SHP77 treated with DMSO at 0.1 percent for 48 hours (cell line): Measurements from ENCODE around the gene SEPTIN6.

Experiments used
- DNase-seq: peaks from one replicate; lab custom pipeline; 2025; lab: John Stamatoyannopoulos, UW

The SEPTIN6 gene

GRCh38 chrX:119693040-119693995, at the start of gene SEPTIN6:
Gene SEPTIN6 (minus strand): TSS chrX:119693168. CDS start chrX:119693105, 63 bp downstream.
- DNase-seq: peak; percentile 29

- no peak for DNase-seq
Observed at GRCh38 chrX:119738742-119739141, 45.8 kb upstream of the SEPTIN6 start.

- DNase-seq: no peak
Observed at GRCh38 chrX:119736206-119736764, 43.3 kb upstream of the SEPTIN6 start.

- no peak for DNase-seq
Observed at GRCh38 chrX:119735467-119735866, 42.5 kb upstream of the SEPTIN6 start.

- no peak for DNase-seq
Observed at GRCh38 chrX:119734897-119735339, 42.0 kb upstream of the SEPTIN6 start.

- no peak for DNase-seq
Observed at GRCh38 chrX:119729408-119730201, 36.6 kb upstream of the SEPTIN6 start.

GRCh38 chrX:119728487-119728886, 35.5 kb upstream of the SEPTIN6 start:
- no peak for DNase-seq

- no peak for DNase-seq
Observed at GRCh38 chrX:119726900-119727555, 34.1 kb upstream of the SEPTIN6 start.

GRCh38 chrX:119721926-119722325, 29.0 kb upstream of the SEPTIN6 start:
- DNase-seq: no peak

GRCh38 chrX:119721487-119721886, 28.5 kb upstream of the SEPTIN6 start:
- DNase-seq: no peak

- no peak for DNase-seq
Observed at GRCh38 chrX:119709630-119710029, 16.7 kb upstream of the SEPTIN6 start.

- DNase-seq: no peak
Observed at GRCh38 chrX:119708936-119709335, 16.0 kb upstream of the SEPTIN6 start.

- no peak for DNase-seq
Observed at GRCh38 chrX:119706616-119707015, 13.6 kb upstream of the SEPTIN6 start.

- DNase-seq: no peak
Observed at GRCh38 chrX:119698845-119699244, 5.9 kb upstream of the SEPTIN6 start.

- DNase-seq: no peak
Observed at GRCh38 chrX:119696251-119696890, 3.4 kb upstream of the SEPTIN6 start.

- DNase-seq: no peak
Observed at GRCh38 chrX:119695535-119696050, 2.6 kb upstream of the SEPTIN6 start.

- no peak for DNase-seq
Observed at GRCh38 chrX:119694601-119695534, 1.9 kb upstream of the SEPTIN6 start.

- no peak for DNase-seq
Observed at GRCh38 chrX:119693996-119694451, 1.1 kb upstream of the SEPTIN6 start.

GRCh38 chrX:119692191-119693039, 553 bp downstream of the SEPTIN6 start:
- peak; percentile 6 for DNase-seq
